GM19023 (cell line): ENCODE measurements around the gene EMILIN2.

ENCODE experiments used
- ATAC-seq: cut with Tn5 transposase; IDR thresholded peaks from one replicate; pipeline ENCODE4 v1.9.1; 2021; ENCODE audit warnings: mild to moderate bottlenecking, moderate library complexity; ENCODE audit not compliant: unreplicated experiment

The EMILIN2 gene

DNA sequence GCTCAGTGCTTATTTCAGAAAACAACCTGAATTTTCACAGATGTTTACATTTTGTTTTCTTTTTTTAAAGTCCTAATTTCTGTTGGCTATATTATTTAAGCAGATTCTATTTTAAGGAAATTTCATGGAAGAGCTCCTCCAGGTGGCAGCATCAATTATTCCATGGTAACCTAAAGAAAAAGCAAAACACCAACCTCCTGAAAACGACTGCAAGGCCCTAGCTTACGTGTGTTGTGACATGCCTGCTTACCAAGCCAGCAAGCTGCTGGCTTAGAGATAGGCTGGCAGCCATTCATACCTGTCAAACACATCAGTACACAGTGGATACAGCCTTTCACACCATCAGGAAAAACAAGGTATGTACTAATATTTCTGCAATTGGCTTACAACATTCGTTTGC is 101.2 kb downstream of the EMILIN2 start:
- ATAC-seq, result no peak

DNA sequence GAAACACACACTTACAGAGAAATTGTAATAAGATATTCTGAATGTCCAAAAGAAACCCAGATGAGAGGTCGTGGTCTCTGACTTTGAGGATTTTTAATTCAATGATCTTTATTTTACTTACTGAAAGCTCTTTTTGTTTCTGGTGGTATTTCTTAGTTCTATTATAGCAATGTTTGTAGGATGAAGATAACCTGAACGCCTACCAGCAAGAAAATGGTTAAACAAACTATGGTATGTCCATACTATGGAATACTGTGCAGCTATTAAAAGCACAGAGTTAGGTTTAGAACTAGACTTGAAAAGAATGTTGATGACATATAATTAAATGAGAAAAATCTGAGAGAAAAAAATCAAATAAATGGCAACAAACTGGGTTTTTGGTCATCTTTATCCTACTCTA is 105.8 kb downstream of the EMILIN2 start:
- ATAC-seq, result no peak

GRCh38 chr18:2953935-2954653 is 107.3 kb downstream of the EMILIN2 start:
- ATAC-seq, result no peak

GRCh38 chr18:2954869-2955645 is 108.3 kb downstream of the EMILIN2 start:
- no peak for ATAC-seq

- ATAC-seq, result no peak
These were observed 109.2 kb downstream of the EMILIN2 start for GRCh38 chr18:2956056-2956455.

DNA sequence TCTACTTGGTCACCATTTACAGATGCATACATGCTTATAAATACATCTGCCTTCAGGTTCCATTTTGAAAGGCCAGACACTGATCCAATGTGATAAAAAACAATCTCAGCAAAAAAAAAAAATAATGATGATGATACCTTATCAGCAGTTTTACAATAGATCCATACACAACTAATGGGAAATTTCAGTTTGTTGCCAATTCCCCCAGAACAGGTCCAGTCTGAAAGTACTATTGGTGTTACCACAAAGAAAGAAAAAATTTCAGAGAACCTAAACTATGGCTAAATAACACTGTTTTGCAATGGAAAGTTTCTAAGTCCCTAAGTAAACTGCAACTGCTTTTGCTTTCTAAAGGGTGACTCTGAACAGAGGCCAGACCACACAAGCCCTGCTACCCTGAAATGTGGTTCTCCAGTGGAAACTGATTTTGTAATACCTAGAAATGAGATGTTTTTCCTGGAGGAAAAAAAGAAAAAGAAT is 112.1 kb downstream of the EMILIN2 start:
- ATAC-seq, result no peak

GRCh38 chr18:2959341-2959740 is 112.5 kb downstream of the EMILIN2 start:
- no peak for ATAC-seq

DNA sequence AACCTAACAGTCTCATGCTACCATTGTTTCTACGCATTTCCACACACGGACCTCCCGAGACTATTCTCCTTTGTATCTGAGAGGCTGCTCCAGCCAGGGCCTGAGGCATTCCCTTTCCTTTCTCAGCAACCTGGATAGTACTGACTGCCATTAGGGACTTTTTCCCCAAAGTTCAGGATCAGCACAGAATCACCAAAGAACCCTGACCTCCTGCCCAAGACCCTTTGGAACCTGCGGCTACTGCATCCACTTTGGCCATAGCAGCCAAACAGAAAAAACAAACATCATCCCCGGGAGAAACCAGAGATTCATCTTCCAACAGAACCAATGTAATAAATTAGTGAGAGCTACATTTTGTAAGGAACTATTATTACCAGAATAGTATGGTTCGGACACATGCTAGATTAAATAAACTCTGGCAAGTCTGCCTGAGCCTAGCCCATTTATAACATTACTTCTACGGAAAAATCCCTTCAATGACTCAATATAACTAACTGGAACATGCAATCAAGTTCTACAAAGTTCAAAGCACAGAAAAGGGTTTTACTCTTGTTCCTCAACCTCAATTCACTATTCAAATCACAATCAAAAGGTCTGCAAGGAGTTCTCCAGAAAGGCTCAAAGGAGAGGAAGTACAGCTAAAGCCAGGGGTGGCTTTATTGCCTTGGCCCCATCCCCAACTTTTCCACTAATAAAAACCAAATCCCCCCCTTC is 114.3 kb downstream of the EMILIN2 start:
- ATAC-seq, result no peak

GRCh38 chr18:2961821-2962220 is 115.0 kb downstream of the EMILIN2 start:
- peak; percentile 29 for ATAC-seq

DNA sequence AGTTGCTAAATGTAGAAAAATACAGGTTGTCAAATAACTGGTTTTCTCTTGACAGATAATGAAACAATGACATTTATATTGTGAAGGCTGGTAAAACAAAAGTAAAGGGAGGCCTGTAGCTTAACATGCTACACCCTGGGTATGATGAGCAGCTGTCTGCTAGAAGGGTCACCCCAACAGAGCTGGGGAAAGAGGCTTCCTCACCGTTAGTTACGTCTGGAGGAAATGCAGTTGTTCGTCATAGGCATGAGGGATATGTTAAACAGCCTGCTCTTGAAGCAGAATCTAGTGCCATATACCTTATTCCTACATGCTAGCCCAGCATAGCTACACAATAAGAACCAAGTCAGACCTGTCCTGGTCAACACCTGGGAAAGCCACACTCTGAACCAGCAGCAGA is 116.2 kb downstream of the EMILIN2 start:
- no peak for ATAC-seq

DNA sequence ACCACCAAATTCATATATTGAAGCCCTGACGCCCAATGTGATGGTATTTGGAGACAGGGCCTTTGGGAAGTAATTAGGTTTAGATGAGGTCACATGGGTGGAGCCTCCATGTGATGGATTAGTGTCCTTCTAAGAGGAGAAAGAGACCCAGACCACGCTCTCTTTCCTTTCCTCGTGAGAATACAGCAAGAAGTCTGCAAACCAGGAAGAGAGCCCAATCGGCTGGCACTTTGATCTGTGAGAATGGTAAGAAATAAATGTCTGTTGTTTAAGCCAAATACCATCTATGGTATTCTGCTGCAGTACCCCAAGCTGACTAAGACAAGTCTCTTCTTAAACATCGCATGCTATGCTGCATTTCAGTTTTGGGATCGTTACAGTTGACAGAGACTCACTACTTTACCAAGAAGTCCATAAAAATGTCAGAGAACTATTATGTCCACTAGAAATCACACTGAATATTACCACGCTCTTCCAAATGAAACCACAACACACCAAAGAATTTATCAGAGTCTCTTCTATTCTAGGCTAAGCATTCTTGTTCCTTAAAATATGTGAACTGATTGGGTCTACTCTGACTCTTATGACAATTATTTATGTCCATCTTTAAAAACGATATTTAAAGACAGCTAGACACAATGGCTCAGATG is 117.7 kb downstream of the EMILIN2 start:
- no peak for ATAC-seq
